ENCODE results near the gene SEMA4G.

- TF ChIP-seq CTCF (IDR thresholded peaks at IDR 0.05) (no peak), SREBF2 (IDR thresholded peaks at IDR 0.05) (no peak), PBX3 (IDR thresholded peaks at IDR 0.05) (no peak), JUN (IDR thresholded peaks at IDR 0.05) (no peak), RAD21 (conservative IDR thresholded peaks at IDR 0.05 in 1 of 2, IDR thresholded peaks at IDR 0.05 in 1 of 2) (no peak), REST (IDR thresholded peaks at IDR 0.05) (no peak), POLR2AphosphoS2 (conservative IDR thresholded peaks at IDR 0.05; ENCODE audit: low read length) (no peak), EP300 (IDR thresholded peaks at IDR 0.05) (no peak), POLR2A (IDR thresholded peaks at IDR 0.05; ENCODE audit: low read length) (no peak), RFX5 (IDR thresholded peaks at IDR 0.05) (no peak), CHD2 (IDR thresholded peaks at IDR 0.05; ENCODE audit: low read length, partially characterized antibody) (no peak), HMGXB4 (CRISPR knock-in tag; IDR thresholded peaks at IDR 0.05; ENCODE audit: borderline replicate concordance) (no peak), KDM5A (IDR thresholded peaks at IDR 0.05) (no peak)
These were observed 25.8 kb upstream of the SEMA4G start for GRCh38 chr10:100943508-100943907.

All from A549 (cell line).